ENCODE data around the gene CAPN10.
"Not testable (repeated sequence)": the region's sequence is repeated elsewhere in the genome, so short reads cannot be mapped to it uniquely, and the experiment has no call there.

GRCh38 chr2:240539101-240539500 lies 47.4 kb upstream of the CAPN10 start:
- TF ChIP-seq EZH2 (IDR thresholded peaks at IDR 0.05; ENCODE audit: insufficient read depth, poor library complexity, severe bottlenecking); EZH2phosphoT487 (IDR thresholded peaks at IDR 0.05; ENCODE audit: insufficient read depth, low read depth): not testable (repeated sequence)

Measured in GM23248 (cell line).